Activated effector memory CD4-positive, alpha-beta T cell treated with anti-CD3 and anti-CD28 coated beads, Interleukin-2, amount 50 U/mL, for 16 hours (primary cell): ENCODE results near the gene THBS4.

Experiments
- DNase-seq: peaks from one replicate; pipeline ENCODE4 v3.0.0-alpha.2; 2020

THBS4 gene

DNA sequence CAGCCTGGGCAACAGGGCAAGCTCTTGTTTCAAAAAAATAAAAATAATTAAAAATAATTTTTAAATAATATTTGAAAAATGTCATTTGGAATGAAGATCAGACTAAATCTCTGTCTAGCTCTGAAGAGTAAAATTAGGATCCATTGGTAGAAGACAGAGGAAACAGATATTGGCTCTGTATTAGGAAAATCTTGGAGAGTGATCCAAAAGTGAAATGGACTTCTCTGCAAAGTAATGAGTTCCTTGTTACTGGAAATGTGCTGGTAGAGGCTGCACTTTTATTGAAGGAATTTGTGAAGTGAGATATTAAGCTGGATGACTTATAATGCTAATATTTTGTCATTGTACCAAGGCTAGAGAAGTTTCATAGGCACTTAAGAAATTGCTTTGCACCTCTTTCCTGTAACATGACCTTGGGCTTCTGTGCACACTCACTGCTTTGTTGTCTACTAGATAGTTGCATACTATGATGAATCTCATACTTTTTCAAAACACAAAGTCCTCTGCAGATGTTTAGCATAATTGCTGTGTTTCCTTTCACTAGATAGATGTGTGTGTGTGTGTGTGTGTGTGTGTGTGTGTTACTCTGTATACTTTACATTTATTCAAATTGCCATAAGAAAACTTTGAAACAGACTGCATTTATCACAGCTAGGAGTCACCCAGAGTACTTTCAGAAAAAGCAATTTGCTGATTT lies 13.1 kb downstream of the THBS4 start:
- no peak for DNase-seq

GRCh38 chr5:80052464-80052863 lies 17.3 kb downstream of the THBS4 start:
- DNase-seq = no peak

DNA sequence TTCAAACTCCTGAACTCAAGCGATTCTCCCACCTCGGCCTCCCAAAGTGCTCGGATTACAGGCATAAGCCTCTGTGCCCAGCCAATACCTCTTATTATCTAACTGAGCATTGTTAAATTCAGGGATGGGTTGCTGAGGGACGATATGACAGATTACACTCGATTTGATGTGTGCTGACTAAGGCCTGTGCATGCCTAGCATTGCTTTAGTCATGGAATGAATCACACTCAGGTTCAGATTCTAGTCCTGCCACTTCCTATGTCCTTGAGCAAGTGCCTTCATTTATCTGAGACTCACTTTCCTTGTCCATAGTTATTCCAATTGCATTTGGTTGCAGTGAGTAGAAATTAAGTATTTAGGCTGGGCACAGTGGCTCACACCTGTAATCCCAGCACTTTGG lies 19.5 kb downstream of the THBS4 start:
- DNase-seq = no peak

DNA sequence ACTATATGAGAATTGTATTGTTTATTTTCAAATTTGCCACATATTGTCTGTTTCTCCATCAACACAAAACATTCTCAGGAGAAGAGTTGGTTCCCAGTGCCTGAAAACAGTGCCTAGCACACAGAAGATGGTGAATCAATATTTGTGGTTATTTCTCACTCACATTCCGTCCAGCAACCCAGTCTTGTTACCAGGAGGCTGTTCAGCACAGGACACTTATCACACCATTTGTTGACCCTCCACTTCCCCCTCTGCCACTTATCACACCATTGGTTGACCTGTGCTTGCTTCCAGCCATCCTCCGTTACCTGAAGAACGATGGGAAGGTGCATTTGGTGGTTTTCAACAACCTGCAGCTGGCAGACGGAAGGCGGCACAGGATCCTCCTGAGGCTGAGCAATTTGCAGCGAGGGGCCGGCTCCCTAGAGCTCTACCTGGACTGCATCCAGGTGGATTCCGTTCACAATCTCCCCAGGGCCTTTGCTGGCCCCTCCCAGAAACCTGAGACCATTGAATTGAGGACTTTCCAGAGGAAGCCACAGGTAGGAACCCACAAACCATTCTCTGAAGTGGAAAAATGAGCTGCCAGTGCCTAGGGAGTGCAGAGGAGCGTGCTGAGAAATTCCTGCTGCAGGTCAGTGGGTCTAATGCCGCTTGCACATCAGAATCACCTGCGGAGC lies 20.5 kb downstream of the THBS4 start:
- DNase-seq = no peak

DNA sequence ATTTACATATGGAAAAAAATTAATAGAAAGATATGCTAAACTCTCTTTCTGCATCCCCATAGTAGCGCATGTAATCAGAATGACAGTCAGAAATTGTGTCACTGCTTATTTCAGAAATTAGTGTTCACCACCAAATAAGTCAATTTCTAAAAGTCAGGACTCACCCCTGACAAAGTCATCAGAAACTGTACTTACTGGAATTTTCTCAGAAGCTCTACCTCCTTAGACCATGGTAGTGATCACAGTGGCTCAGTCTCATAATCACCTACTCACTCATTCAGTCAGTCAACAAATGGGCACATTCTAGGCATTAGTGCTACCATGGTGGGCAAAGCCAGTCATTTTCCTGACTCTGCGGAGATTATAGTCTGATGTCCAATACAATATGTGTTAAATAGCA lies 22.0 kb downstream of the THBS4 start:
- no peak for DNase-seq

- no peak for DNase-seq
Measured at GRCh38 chr5:80057921-80058320, 22.8 kb downstream of the THBS4 start.

DNA sequence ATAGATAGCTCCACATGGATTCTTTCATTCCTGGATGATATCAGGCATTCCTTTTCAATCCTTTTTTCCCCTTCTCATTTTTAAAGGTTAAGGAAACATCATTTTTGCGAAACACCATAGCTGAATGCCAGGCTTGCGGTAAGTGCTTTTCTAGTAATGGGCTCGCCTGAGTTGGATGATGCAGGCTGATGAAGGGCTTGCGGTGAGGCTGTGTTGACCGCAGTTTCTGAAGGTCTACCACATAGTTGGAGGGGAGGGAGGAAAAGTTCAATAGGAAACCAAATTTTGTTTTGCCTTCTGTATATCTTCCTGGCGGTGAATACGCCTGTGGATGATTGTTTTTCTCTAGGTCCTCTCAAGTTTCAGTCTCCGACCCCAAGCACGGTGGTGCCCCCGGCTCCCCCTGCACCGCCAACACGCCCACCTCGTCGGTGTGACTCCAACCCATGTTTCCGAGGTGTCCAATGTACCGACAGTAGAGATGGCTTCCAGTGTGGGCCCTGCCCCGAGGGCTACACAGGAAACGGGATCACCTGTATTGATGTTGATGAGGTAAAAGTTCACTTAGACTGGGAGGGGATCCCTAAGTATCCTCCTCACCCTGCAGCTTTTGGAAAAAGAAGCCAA lies 24.3 kb downstream of the THBS4 start:
- no peak for DNase-seq

- DNase-seq = no peak
Measured at GRCh38 chr5:80060966-80061365, 25.8 kb downstream of the THBS4 start.

GRCh38 chr5:80061547-80061946 lies 26.4 kb downstream of the THBS4 start:
- DNase-seq = no peak

GRCh38 chr5:80064124-80064523 lies 29.0 kb downstream of the THBS4 start:
- no peak for DNase-seq

DNA sequence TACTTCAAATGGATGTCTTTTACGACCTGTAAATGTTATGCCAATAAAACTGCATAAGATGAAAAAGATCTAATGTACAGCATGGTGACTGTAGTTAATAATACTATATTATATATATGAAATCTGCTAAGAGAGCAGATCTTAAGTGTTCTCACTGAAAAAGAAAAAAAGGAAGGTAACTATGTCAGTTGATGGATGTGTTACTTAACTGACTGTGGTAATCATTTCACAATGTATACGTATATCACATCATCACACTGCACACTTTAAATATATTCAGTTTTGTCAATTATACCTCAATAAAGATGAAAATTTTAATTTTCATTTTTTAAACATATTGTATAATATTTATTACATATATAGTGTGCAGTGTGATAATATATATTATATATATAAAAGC lies 31.9 kb downstream of the THBS4 start:
- no peak for DNase-seq

GRCh38 chr5:80067531-80068245 lies 32.5 kb downstream of the THBS4 start:
- DNase-seq = no peak

GRCh38 chr5:80068246-80068636 lies 33.1 kb downstream of the THBS4 start:
- no peak for DNase-seq

GRCh38 chr5:80068775-80069174 lies 33.6 kb downstream of the THBS4 start:
- no peak for DNase-seq

DNA sequence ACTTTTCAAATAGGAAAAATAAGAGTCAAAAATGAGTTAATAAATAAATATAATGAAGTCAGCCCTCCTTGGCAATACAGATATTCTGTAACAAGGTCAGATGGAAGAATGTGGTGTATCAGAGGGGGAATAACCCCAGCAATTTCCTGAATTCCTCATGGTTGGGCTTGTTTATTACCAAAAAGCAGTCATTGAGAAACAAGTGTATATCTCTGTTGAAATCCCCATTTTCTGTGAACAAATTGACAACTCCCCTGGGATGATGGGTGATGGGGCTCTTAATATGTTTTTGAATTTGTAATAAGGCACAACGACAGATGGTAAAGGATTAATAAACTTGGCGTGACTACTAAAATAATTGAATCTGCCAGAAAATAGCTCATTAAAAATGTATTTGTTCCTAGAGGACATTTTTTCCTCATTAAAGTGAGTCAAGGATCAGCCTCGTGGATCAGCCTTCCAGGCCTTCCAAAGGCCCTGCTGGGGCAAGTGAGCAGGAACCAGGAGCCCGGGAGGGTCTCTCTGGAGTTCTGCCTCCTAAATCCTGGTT lies 34.2 kb downstream of the THBS4 start:
- no peak for DNase-seq

DNA sequence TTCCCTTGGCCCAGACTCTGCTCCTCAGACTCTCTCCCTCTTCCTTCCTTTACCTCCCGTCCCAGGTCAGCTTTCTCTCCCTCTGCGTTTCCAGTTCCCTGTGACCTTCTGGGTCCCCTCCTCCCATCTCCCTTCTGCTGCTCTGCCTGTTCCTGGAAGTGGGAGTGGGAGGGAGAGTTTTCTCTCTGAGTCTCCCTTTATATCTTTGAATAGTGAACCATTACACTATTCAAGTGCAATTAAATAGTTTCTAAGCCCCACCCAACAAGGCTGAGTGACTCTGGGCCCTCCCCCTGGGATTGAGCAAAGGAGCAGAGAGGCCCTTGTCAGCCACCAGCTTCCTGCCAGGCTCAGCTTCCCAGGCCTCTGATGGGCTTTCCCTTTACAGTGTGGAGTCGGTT lies 34.8 kb downstream of the THBS4 start:
- DNase-seq = no peak

DNA sequence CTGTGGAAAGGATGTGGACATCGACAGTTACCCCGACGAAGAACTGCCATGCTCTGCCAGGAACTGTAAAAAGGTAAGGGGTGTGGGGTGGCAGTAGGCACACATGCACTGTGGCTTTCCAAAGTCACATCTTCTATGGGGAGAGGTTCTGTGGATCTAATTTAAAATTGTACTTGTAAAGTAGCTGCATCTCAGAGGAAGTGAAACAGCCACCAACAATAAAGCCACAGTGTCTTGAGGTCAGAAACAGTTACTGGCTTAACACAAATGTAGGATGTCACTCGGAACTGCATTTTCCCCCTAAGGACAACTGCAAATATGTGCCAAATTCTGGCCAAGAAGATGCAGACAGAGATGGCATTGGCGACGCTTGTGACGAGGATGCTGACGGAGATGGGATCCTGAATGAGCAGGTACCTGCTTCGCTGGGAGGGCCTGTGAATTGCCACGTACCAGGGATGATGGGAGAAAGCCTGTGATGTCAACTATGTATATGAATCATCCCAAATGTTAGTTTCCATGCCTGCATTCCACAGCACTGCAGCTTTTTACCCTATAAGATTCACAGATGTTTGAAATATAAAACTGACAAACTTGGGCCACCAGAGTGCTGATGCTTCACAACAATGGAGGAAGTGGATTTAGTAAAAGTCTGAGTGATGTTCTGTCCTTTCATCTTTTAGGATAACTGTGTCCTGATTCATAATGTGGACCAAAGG lies 35.3 kb downstream of the THBS4 start:
- DNase-seq = no peak

- no peak for DNase-seq
Measured at GRCh38 chr5:80071510-80072021, 36.4 kb downstream of the THBS4 start.

GRCh38 chr5:80072103-80073073 lies 37.2 kb downstream of the THBS4 start:
- DNase-seq = no peak

GRCh38 chr5:80076131-80077050 lies 41.2 kb downstream of the THBS4 start:
- no peak for DNase-seq
